IPS DF 4.7 (cell line): Measurements from ENCODE around the gene ZNF273.
A peak's percentile ranks its signal among the peaks of the same experiment; 100 is the strongest.
"Not testable (repeated sequence)": the region's sequence is repeated elsewhere in the genome, so short reads cannot be mapped to it uniquely, and the experiment has no call there.

Experiments
- DNase-seq: peaks from one replicate; pipeline ENCODE4 v3.0.0-alpha.2; 2013; ENCODE audit warnings: low spot score; ENCODE audit errors: extremely low read depth

Gene ZNF273

GRCh38 chr7:64902806-64903721 lies at the start of gene ZNF273:
Gene ZNF273, plus strand, starts transcription at chr7:64903273. Its CDS starts 45 bp downstream, at chr7:64903318.
- peak; percentile 71 for DNase-seq

GRCh38 chr7:64853679-64854078 lies 49.4 kb upstream of the ZNF273 start:
- DNase-seq = no peak

- DNase-seq = no peak
Observed at GRCh38 chr7:64854969-64855368, 48.1 kb upstream of the ZNF273 start.

- no peak for DNase-seq
Observed at GRCh38 chr7:64863021-64863420, 40.1 kb upstream of the ZNF273 start.

- not testable (repeated sequence) for DNase-seq
Observed at GRCh38 chr7:64863530-64863929, 39.5 kb upstream of the ZNF273 start.

- DNase-seq = no peak
Observed at GRCh38 chr7:64863969-64864368, 39.1 kb upstream of the ZNF273 start.

- no peak for DNase-seq
Observed at GRCh38 chr7:64867863-64868440, 35.1 kb upstream of the ZNF273 start.

GRCh38 chr7:64868499-64868898 lies 34.6 kb upstream of the ZNF273 start:
- DNase-seq = no peak

- DNase-seq = no peak
Observed at GRCh38 chr7:64869121-64869725, 33.9 kb upstream of the ZNF273 start.

GRCh38 chr7:64869912-64870562 lies 33.0 kb upstream of the ZNF273 start:
- DNase-seq = no peak

- no peak for DNase-seq
Observed at GRCh38 chr7:64870656-64871055, 32.4 kb upstream of the ZNF273 start.

- no peak for DNase-seq
Observed at GRCh38 chr7:64871761-64872160, 31.3 kb upstream of the ZNF273 start.

- no peak for DNase-seq
Observed at GRCh38 chr7:64872351-64873154, 30.5 kb upstream of the ZNF273 start.

GRCh38 chr7:64873155-64873500 lies 29.9 kb upstream of the ZNF273 start:
- DNase-seq = no peak

GRCh38 chr7:64873517-64873916 lies 29.6 kb upstream of the ZNF273 start:
- DNase-seq = no peak

- no peak for DNase-seq
Observed at GRCh38 chr7:64874114-64874513, 29.0 kb upstream of the ZNF273 start.

GRCh38 chr7:64874562-64875250 lies 28.4 kb upstream of the ZNF273 start:
- DNase-seq = no peak

- no peak for DNase-seq
Observed at GRCh38 chr7:64875258-64875657, 27.8 kb upstream of the ZNF273 start.

GRCh38 chr7:64875658-64876406 lies 27.2 kb upstream of the ZNF273 start:
- no peak for DNase-seq
